Vagina (tissue), 2 donors: Measurements from ENCODE around the gene KCTD20.

ENCODE experiments used
- CTCF ChIP-seq, 3 experiments: fragments of 450-650 bp in 2 of 3; fragments of 200-600 bp in 1 of 3; sonication (generic) in 1 of 3; IDR thresholded peaks; one replicate each; pipeline ENCODE4 v1.5.1; 2017 to 2019; ENCODE audit warnings: antibody characterized with exemption in 3 of 3, mild to moderate bottlenecking in 2 of 3, moderate library complexity in 2 of 3
- POLR2A ChIP-seq, 2 donors: fragments of 450-650 bp; IDR thresholded peaks; one replicate each; pipeline ENCODE4 v1.6.1; 2017; ENCODE audit warnings: antibody characterized with exemption in 2 of 2, mild to moderate bottlenecking in 2 of 2, moderate library complexity in 2 of 2
- POLR2AphosphoS5 ChIP-seq, 2 donors: sonication (generic); formaldehyde crosslinking; IDR thresholded peaks; one replicate each; pipeline ENCODE4 v1.9.0; 2017; ENCODE audit warnings: antibody characterized with exemption in 2 of 2, mild to moderate bottlenecking in 2 of 2, low read depth in 1 of 2; ENCODE audit not compliant: insufficient read depth in 1 of 2

DNA sequence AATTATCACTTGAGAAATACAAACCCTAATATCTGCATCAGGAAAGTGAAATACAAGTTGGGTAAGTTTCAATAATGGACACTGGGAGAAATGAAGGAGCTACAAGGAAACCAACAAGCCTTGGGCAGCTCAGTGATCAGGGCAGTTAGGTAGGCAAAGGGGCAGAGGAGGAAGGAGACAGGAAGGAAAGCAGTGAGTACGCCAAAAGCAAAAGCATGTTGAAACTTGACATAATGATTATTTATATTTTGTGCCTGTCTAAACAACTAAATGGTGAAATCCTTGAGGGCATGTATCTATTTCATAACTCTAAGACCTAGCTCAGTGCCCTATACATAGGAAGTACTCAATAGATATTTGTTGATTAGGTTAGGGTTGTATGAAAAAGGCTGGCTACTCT is 23.5 kb upstream of the KCTD20 start:
- TF ChIP-seq CTCF (IDR thresholded peaks at IDR 0.05) = no peak
- no peak for TF ChIP-seq POLR2AphosphoS5 (IDR thresholded peaks at IDR 0.05; ENCODE audit: insufficient read depth in 1 of 2, low read depth in 1 of 2)
- TF ChIP-seq POLR2A (IDR thresholded peaks at IDR 0.05) = no peak
